Mesenteric fat pad (tissue), 1 donor: ENCODE data around the gene TMEM141. TPM values are rescaled to one million over a fixed set of nuclear protein-coding genes. Genes with fewer than 3 reads are reported as not detected.

Experiments
- DNase-seq: peaks from one replicate; pipeline ENCODE4 v3.0.0-alpha.2; 2020; ENCODE audit warnings: low spot score
- total RNA-seq: library from RNA; stranded (reverse); fragmentation: NEBNext Ultra II Directional; extraction: Animal tissue kit (Norgen Biotek cat#: 25700); gene quantifications from one replicate; pipeline ENCODE4 v1.2.1, GENCODE V29; 2021
- donor health status: DM: yes; HTN: yes; CAD: no.

TMEM141 gene
- total RNA-seq, 1 donor from 2014 or later, result 33.0 TPM

DNA sequence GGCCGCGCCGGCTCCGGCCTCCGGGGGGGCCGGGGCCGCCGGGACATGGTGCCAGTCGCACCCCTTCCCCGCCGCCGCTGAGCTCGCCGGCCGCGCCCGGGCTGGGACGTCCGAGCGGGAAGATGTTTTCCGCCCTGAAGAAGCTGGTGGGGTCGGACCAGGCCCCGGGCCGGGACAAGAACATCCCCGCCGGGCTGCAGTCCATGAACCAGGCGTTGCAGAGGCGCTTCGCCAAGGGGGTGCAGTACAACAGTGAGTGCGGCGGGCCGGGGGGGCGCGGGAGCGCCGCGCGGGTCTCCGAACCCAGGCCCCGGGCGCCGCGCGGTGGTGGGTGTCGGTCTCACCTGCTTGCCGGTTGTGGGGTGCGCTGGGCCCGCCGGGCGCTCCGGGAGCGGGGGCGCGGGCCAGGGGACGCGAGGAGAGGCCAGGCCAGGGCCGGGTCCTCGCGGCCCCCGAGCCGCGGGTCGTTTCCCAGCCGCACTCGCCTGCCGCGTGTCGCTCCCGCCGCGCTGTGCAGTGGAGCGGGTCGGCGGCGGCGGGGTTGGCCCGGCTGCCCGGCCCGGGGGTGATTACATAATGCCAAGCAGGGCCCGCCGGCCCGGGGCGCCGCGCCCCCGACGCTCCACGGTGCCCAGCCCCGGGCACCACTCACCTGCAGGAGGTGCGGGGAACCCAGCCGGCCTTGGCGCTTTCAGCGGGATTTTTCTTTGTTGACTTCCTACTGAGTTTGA lies 17.1 kb downstream of the TMEM141 start:
- no peak for DNase-seq

DNA sequence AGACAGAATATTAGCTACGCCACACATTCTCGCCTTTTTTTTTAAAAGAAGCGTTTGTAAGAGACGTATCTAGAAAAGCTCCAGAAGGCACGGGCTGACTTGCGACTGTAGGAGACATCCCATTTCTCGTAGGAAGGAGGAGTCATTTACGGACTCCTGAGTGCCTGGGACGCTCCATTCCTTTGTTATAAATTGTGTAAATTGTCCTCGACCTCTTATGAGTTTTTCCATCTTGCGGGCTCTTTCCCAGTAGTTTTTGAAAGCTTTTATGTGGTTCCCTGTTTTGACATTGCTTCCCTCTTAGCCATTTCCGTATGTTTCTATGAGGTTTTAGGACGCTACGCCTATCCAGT lies 17.6 kb downstream of the TMEM141 start:
- DNase-seq, result no peak

DNA sequence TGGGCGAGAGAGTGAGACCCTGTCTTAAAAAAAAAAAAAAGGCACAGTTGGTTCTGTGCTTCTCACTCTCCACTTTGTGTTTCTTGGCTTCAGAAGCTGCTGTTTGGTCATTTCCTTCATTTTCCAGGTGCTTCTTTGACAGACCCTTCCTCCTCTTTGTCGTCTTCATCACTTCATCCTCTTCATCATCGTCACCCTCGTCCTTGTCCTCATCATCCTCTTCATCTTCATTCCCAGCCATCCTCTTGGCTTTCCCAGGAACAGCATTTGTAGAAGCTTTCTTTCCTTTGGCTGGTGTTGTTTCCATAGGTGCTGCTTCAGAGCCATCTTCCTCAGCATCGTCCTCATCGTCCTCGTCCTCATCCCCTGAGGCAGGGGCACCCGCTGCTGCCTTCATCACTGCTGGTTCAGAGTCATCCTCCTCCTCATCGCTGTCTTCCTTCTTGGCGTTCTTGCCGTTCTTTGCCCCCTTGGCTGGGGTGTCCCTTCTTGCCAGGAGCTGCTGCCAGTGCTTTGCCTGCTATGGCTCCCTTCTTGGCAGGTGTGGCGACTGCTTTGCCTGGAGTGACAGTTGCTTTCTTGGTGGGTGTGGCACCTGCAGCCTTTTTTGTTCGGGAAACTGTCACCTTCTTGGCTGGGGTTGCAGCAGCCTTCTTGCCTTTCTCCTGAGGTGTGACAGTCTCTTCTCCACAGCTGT lies 23.7 kb downstream of the TMEM141 start:
- no peak for DNase-seq

DNA sequence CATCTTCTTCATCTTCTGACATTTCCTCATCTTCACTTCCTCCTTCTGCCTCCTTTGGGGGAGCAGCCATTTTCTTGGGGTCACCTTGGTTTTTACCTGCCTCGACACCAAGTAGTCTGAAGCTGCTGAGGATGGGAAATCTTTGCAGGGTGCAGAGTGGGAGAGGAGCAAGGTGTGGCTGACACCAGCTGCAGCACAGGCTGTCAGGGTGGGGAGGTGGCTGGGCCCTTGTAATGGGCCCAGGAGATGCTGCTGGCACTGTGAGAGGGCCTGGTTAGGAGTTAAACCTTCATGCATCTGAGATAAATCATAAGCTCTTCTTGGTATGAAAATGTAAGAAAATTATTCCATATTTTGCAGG lies 24.3 kb downstream of the TMEM141 start:
- no peak for DNase-seq

DNA sequence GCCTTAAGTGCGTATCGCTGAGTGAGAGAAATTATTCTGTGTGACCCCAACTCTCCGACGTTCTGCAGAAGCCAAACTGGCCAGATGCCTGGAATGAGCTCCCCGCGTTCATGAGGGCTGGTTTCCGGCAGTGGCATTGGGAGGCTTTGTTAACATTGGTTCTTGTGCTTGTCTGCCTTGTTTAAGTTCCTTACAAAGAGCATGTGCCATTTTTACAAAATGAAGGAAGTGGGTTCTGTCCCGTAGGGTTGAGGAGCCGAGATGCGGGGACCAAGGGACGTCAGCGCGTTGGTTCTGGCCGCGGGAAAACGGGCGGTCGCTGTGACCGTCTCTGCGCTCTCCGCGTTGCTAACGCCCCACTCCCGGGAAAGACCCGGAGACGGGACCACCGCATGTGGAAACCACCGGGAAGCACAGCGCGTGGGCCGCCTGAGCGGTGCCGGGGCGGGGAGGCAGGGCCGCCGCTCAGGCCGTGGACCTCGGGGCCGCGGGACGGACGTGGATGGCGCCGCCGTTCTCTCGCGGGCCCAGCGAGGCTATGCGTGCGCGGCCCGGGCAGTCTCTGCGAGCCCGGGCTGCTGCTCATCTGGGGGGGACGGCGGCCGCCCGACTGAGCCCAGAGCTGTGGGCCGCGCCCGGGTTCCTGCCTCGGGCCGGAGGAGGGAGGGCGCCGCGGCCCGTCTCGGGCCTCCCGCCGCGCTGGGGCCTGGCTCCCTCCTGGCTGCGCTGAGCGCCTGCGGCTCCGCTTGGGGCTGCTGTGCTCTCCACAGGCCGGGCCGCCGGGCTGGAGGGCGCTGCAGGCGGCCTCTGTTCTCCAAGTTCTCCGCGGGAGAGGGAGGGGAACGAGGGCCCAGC lies 30.1 kb downstream of the TMEM141 start:
- DNase-seq, result no peak

DNA sequence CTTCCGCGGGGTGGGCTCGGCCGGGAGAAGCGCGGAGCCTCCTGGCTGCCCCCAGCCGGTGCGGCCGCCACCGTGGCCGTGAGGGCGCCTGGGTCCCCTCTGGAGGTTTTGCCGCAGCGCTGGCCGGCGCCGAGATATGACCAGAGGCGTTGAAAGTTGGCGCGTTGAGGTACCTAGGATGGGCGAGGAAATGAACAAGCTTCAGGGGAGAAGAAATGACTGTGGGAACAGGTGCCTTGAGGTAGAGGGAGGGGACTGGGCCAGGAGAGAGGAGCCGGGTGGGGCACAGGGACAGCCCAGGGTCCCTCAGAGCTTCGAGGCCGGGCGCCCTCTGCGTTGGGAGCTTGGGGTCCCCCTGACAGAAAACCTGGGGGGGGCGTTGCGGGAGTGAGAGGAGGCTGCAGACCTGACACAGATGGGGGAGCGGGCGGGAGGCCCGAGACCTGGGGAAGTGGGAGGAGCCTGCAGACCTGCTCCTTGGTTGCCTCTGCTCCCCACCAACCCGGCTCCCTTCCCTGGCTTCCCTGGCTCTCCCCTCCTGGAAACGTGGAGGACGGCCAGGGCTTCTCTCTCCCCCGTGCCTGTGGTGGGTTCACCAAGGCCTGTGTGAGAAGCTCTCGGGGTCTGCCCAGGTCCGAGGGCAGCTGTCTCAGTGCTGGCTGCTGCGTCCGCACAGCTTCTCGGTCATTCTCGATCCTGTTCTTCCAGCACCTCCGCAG lies 30.8 kb downstream of the TMEM141 start:
- no peak for DNase-seq

DNA sequence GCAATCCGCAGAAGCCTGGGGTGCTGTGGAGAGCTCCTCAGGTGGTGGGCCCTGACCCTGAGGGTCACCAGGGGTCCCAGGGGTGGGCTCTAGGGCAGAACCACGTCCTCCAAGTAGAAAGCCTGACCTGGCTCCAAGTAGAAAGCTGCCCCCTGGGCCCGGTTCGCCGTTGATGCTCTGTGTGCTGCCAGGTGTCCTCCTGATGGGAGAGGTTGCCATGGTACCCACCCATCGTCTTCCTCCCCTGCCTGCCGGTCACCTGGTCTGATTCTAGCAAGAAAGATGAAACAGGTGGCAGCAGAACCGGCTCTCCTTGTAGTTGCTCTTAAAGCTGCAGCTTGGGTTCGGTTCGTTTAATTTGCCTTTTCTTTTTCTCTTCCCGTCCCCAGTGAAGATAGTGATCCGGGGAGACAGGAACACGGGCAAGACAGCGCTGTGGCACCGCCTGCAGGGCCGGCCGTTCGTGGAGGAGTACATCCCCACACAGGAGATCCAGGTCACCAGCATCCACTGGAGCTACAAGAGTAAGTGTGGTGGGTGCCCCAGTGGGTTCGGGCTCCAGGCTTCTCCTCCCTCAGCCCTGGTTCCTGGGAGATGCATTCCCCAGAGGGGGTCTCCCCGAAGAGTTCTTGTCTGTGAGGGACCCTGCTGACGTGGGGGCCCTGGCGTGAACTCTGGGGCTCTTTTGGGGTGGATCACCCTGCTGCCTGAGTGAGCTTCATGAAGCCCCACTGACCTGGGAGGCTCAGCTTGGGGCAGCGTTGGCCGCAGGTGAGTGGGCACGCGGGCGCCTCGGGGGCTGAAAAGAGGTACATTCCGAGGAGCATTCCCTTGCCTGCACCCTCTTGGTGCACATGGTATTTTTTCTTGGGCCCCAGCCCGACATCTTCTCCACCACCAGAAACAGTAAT lies 32.2 kb downstream of the TMEM141 start:
- DNase-seq, result no peak

DNA sequence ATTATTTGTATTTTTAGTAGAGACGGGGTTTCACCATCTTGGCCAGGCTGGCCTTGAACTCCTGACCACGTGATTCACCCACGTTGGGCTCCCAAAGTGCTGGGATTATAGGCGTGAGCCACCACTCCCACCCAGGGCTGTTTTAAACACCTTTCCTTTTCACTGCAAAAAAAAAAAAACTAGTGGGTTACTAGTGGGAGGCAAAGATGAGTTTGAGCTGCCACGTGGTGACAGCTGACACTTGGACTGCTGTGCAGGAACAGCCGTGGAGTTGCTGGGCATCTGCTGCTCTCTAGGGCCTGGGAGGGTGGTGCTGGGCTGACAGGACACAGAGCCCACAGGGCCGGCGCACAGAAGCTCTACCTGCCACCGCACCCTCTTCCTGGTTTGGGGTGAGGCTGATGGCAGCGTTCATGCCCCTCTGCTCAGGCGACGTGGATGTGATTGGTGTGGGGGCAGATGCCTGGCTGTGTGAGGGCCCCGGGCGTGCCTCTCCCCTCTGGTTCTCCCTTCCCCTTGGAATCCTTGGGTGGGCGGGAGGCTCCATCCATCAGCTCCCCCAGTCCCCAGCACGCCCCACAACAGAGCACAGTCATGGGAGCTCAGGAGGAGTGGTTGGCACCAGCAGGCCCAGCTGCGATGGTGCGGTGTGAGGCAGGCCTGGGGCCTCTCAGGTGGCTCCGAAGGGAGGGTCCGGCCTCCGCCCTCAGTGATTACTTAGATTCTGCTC lies 33.5 kb downstream of the TMEM141 start:
- DNase-seq, result no peak

DNA sequence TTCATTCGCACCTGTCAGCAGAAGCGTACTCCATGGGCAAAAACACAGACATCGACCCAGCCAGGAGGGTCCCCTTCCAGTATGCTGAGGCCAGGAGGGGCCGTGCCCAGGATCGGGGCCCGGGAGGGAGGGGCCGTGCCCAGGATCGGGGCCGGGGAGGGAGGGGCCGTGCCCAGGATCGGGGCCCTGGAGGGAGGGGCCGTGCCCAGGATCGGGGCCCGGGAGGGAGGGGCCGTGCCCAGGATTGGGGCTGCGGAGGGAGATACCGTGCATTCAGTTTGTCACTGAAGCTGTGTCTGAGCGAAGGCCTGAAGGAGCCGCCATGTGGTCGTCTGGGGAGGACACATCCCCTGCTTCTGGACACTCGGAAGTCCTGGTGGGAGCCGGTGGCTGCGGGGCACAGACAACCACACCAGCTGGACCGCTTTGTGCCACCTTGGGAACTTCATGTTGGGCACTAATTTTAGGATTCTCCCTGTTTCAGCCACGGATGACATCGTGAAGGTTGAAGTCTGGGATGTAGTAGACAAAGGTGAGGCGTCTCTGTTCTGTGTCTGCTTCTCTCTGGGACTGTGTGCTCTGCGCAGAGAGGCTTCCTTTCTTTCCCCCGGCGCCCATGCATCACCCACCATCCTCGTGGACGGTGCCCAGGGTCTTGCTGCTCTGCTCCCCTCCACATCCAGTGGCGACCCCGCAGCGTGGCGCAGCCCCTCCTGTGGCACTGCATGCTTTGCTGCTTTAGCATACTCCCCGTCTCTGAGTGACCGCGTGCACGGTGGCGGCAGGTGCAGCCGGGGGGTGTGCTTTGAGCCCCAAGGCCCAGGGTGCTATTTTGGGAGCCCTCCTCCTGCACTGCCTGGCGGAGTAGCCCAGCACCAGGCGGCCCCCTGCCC lies 34.4 kb downstream of the TMEM141 start:
- DNase-seq, result no peak

DNA sequence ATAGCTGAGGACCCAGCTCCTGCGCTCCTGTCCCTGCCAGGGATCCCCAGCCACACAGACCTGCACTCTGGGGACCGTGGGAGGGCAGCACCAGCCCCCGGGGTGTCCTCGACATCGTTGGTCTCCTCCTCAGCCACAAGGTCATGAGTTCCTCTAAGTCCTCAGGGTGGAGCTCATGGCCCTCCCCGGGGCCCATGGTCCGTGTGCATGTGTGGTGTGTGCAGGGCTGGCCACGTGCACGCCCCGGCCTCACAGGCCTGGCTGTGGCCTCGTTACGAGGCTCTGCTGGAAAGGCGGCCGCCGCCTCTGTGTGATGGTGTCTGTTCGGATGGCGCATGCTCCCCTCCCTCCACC lies 35.0 kb downstream of the TMEM141 start:
- DNase-seq, result no peak

DNA sequence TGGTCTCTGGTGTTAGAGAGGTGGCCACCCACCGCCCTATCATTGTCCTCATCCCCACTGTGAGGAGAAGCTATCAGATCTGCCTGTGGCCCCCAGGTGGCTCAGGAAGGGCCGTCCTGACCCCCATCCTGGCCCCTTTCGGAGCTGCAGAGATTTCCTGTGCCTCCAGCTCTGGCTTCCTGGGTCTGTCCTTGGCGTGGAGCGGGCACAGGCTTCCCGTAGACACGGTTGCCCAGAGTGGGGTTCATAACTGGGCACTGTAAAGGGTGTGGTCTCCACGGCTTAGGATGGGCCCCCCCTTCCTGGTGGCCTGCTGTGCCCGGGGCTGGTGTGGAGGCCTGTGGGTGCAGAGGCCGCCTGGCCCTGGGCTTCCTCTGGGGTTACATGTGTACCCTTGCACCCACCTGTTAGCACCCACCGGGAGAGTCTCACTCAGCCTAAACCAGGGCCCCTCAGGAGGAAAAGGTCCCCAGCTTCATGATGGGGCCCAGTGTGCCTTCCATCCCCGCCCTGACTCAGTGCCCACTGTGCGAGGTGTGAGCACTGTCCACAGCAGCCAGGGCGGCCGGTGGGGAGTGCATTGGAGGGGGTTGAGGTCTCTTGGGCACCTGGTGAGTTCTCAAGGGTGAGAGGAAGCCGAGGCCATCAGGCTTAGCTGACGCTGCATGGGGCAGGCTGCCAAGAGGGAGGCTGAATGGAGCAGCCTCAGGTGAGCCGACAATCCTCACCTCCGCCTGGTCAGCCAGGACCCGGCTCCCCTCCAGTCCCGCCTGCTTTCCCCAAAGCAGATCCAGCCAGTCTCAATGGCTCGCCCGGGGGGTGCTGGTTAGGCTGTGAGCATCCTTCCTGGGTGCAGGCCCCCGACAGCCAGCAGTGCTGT lies 35.8 kb downstream of the TMEM141 start:
- no peak for DNase-seq

DNA sequence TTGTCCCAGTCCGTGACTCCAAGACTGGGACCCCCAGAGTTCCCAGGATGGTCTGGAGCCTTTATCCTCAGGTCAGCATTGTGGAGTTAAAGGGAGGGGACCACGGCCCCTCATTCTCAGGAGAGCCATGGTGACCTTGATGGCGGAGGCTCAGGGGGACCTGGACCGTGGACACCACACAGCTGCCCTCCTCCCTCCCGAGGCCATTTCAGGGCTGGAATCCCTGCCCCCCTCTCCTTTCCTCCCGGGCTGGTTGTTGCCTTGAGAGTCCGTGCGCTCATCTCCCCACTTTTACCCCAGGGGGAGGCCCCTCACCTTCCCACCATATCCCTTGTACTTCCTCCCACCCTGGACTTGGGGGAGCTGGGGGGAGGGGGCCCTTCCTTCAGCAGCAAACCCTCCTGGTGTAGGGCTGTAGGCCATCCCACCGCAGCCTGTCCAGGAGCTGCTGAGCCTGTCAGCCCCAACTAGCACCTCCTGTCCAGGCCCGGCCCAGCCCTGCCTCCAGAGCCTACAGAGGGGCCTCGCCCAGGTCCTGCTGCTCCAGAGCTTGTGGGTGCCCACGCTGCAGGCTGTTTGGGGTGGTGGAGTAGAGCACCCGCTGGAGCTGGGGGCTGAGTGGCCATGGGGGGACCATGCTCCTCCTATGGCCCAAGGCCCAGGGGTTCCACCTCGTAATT lies 36.8 kb downstream of the TMEM141 start:
- no peak for DNase-seq

DNA sequence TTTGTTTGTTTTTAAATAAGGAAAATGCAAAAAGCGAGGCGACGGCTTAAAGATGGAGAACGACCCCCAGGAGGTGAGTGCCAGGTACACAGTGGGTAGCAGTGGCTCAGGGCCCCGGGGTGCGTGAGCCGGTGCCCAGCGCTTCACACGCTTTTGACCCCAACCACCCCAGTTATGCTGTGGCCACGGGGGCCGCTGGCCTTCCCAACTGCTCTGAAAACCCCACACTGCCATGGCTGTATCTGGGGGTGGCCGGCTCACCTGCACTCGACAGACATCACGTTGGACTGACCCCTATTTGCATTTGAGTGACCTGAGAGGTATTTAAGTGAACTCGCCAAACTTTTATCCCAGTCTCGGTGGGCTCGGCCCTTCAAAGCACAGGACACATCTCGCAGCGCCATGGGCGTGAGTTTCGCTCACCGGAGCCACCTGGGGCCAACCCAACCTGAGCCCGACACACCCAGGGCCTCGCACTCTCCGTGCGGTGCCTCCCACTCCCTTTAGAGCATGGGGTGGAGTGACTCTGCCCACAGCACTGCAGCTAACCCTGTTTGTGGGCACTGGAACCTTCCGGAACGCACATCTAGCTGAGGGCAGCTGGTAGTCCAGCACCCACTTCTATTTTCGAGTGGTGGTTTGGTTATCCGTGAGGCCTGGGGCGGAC lies 37.5 kb downstream of the TMEM141 start:
- no peak for DNase-seq

DNA sequence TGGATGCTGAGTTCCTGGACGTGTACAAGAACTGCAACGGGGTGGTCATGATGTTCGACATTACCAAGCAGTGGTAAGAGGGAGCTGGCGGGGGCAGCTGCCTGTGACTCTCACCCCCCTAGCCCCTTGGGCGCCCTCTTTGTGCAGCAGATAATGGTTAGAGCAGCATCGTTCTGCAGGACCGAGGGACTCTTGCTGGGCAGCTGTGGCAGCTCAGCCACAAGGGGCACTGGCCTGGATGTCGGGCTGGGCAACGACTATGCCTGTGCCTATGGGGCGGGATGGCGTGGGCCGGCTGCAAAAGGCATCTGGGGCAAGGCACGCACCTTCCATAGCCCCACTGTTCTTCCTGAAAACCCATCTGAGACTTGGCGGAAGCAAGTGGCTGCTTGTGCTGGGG lies 38.3 kb downstream of the TMEM141 start:
- no peak for DNase-seq

DNA sequence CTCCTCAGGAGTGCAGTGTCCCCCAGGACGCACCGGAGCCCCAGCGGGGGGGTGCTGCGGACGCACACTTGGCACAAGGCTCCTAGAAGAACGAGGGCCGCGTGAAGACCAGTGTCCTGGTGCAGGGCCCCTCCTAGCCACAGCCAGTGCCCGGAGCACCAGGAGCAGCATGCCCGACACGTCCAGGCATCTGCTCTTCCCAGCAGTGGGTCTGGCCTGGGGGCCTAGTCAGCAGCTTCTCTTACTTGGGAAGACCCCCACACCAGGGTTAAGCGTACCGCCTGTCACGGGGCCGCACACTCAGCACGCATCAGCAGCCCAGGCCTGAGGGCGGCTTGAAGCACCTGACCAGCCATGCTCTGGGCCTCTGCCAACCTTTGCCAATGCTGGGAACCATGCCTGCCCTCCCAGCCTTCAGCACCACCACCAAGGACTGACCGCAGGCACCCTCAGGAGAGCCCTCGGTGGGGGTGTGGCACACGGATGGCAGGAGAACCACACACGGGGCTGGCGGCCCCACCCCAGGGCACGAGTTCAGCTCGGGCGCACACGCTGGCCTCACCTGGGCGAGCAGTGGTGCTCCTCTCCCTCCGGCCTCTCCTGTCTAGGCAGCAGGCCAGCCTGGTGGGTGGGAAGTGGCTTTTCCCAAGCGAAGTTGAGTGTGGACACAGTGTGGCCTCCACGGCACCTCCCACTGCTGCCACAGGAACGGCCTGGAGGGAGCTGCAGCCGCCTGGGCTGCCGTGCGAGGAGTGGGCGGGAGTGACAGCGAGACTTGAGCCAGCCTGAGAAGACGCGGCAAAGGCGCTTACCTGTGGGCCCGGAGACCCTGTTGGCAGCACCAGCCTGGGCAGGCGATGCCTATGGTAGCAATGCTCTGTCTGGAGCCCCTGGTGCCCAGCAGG lies 39.1 kb downstream of the TMEM141 start:
- DNase-seq, result no peak
